Panc1 (cell line): Measurements from ENCODE around the gene MYL10.

Experiments
- POLR2AphosphoS5 ChIP-seq: IDR thresholded peaks from 2 replicates; pipeline ENCODE4 v1.6.1; 2012; ENCODE audit warnings: mild to moderate bottlenecking, low read depth, low read length, moderate library complexity
- TF ChIP-seq, protein P1 (sequence below): fragments of 450-650 bp; IDR thresholded peaks from 2 replicates; pipeline ENCODE4 v1.5.1; 2017; ENCODE audit warnings: mild to moderate bottlenecking

DNA sequence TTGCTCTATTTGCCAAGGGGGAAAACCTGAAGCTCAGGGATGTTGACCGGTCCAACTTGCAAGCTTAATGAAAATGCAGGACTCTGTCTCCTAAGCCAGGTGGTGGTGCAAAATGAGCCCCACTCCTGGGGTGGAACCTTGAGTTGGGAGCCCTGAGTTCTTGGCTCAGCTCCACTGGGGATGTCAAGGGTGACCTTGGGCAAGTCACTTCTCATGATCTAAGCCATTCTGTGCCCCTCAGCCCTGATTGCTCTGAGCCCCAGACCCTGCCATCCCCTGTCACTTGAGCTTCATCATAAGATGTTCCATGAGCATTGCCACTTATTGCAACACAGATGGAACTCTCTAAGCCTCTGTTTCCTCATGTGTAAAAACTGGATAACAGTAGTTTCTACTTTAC is 33.9 kb downstream of the MYL10 start:
- TF ChIP-seq, protein P1, sequence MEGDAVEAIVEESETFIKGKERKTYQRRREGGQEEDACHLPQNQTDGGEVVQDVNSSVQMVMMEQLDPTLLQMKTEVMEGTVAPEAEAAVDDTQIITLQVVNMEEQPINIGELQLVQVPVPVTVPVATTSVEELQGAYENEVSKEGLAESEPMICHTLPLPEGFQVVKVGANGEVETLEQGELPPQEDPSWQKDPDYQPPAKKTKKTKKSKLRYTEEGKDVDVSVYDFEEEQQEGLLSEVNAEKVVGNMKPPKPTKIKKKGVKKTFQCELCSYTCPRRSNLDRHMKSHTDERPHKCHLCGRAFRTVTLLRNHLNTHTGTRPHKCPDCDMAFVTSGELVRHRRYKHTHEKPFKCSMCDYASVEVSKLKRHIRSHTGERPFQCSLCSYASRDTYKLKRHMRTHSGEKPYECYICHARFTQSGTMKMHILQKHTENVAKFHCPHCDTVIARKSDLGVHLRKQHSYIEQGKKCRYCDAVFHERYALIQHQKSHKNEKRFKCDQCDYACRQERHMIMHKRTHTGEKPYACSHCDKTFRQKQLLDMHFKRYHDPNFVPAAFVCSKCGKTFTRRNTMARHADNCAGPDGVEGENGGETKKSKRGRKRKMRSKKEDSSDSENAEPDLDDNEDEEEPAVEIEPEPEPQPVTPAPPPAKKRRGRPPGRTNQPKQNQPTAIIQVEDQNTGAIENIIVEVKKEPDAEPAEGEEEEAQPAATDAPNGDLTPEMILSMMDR: no peak
- no peak for TF ChIP-seq POLR2AphosphoS5
